ENCODE measurements around the gene WDR62. TPM values are rescaled to one million over a fixed set of nuclear protein-coding genes. Genes with fewer than 3 reads are reported as not detected.
A peak's percentile ranks its signal among the peaks of the same experiment; 100 is the strongest.

WDR62 gene
- 10 to 100 TPM; 17.5 to 84.0 TPM for total RNA-seq

GRCh38 chr19:36054733-36055686, at the start of gene WDR62:
Gene WDR62, plus strand, starts transcription at chr19:36054897. Its CDS starts 75 bp downstream, at chr19:36054972.
- peaks cover 0 to 23% of the 10 kb centered on the region in 2 donors for H3K36me3 Mint-ChIP-seq
- peak within 1 kb of the TSS; percentile 94 to 96 for H3K27ac Mint-ChIP-seq
- ATAC-seq (peak; percentile 80 to 81), DNase-seq (ENCODE audit: low spot score in 2 of 2) (peak; percentile 95 to 97)
- no peaks in the 10 kb centered on the region for H3K9me3 Mint-ChIP-seq

GRCh38 chr19:36006955-36007354, 47.7 kb upstream of the WDR62 start:
- DNase-seq (ENCODE audit: low spot score in 2 of 2) = no peak
- ATAC-seq = no peak
- Mint-ChIP-seq H3K36me3 (peaks cover 0 to 11% of the 10 kb centered on the region in 2 donors), H3K9me3 (no peaks in the 10 kb centered on the region), H3K27ac (no peak overlapping the region)

DNA sequence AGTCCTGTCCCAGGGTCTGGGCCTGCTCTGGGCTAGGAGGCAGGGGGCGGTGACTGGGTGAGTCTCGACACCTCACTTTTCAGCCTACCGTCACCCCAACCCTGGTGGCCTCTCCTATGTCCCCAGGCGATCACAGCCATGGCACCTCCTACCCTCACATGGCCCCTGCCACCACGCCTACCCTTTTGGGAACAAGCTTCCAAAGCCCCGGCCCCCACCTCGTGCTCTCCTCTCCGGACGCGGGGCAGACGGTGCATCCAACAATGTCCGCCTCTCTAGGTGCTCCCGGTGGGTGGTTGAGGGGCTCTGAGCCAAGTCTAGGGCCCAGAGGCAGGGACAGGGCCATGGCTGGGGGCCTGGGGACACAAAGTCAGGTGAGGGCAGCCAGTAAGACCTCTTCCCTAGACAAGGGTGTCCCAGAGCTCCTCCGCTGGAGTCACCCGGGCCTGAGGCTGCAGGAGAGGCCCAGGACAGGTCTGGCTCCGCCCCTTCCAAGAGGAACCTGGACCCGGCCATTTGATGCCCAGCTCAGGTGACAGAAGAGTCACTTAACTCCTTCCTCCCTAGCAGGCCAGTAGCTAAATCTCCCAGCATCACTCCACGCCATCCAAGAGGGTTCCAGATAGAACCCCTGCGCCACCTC, 46.2 kb upstream of the WDR62 start, which contains the start of gene SYNE4:
Gene SYNE4, minus strand, starts transcription at position 478 of the 643 bp plus-strand sequence. Its CDS starts 132 bp downstream, at position 346.
- DNase-seq (ENCODE audit: low spot score in 2 of 2) (no peak), ATAC-seq (no peak)
- H3K27ac Mint-ChIP-seq = peak within 1 kb of the TSS in 1 of 2 donors; percentile 35
- no peaks in the 10 kb centered on the region for H3K9me3 Mint-ChIP-seq
- peaks cover 0 to 8% of the 10 kb centered on the region in 2 donors for H3K36me3 Mint-ChIP-seq

DNA sequence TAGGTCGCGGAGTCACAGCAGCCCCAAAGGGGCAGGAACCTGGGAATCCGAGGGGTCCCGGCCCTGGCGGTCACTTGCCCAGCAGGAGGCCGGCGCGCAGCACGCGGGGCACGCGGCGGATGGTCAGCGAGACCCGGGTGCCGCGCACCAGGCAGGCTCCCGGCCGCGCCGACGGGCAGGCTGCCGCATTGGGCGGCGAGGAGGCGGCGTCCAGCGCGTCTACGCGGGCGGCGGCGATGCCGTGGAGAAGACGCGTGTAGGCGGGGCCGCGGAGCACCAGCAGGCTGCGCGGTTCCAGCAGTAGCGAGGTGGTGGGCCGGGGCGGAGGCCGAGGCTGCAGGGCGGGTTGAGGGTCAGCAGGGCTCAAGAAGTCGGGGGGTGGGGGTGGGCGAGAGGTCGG, 45.5 kb upstream of the WDR62 start:
- DNase-seq (ENCODE audit: low spot score in 2 of 2) (peak in 1 of 2 donors; percentile 71), ATAC-seq (peak in 1 of 2 donors; percentile 33)
- H3K36me3 Mint-ChIP-seq = peaks cover 0 to 16% of the 10 kb centered on the region in 2 donors
- peak overlapping the region in 1 of 2 donors; percentile 35 for H3K27ac Mint-ChIP-seq
- no peaks in the 10 kb centered on the region for H3K9me3 Mint-ChIP-seq

- peaks cover 6 to 21% of the 10 kb centered on the region in 2 donors for H3K36me3 Mint-ChIP-seq
Measured at GRCh38 chr19:36009633-36010379, 44.9 kb upstream of the WDR62 start.

DNA sequence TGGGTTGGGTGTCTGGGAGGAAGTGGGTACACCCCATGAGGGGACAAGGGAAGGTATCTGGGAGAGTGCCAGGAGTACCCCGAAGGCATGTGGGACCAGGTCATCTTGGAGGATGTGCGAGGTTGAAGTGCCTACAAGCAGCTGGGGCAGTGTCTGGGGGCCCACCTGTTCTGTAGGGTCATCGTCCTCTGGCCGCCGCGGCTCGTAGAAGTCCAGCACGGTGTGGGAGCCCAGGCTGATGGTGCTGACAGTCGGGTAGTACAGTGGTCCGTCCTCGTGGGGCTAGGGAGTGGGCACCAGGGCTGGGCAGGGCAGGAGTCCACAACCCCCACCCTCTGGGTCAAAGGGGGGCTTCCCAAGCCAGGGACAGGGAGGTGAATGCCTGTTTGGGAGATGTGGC, 44.3 kb upstream of the WDR62 start:
- peak overlapping the region in 1 of 2 donors; percentile 25 for H3K27ac Mint-ChIP-seq
- DNase-seq (ENCODE audit: low spot score in 2 of 2) (no peak), ATAC-seq (no peak)
- no peaks in the 10 kb centered on the region for H3K9me3 Mint-ChIP-seq
- H3K36me3 Mint-ChIP-seq = peaks cover 6 to 21% of the 10 kb centered on the region in 2 donors

More at GRCh38 chr19:36009633-36010379, 44.9 kb upstream of the WDR62 start:
- Mint-ChIP-seq H3K27ac (peak overlapping the region in 1 of 2 donors; percentile 25), H3K9me3 (no peaks in the 10 kb centered on the region)
- no peak for DNase-seq (ENCODE audit: low spot score in 2 of 2)
- no peak for ATAC-seq

GRCh38 chr19:36013280-36014011, 41.3 kb upstream of the WDR62 start:
- DNase-seq (ENCODE audit: low spot score in 2 of 2) (no peak), ATAC-seq (no peak)
- H3K9me3 Mint-ChIP-seq = no peaks in the 10 kb centered on the region
- peaks cover 6 to 21% of the 10 kb centered on the region in 2 donors for H3K36me3 Mint-ChIP-seq
- peak overlapping the region; percentile 93 for H3K27ac Mint-ChIP-seq

- peak within 1 kb of the TSS; percentile 93 for H3K27ac Mint-ChIP-seq
- peaks cover 6 to 21% of the 10 kb centered on the region in 2 donors for H3K36me3 Mint-ChIP-seq
- ATAC-seq (peak; percentile 95 to 98), DNase-seq (ENCODE audit: low spot score in 2 of 2) (peak; percentile 100)
- H3K9me3 Mint-ChIP-seq = no peaks in the 10 kb centered on the region
Measured at GRCh38 chr19:36014012-36014924, 40.4 kb upstream of the WDR62 start, which contains the start of gene ALKBH6. Gene ALKBH6, minus strand, starts transcription at chr19:36014213. Its CDS starts 816 bp downstream, at chr19:36013397.

GRCh38 chr19:36019061-36019670, 35.5 kb upstream of the WDR62 start:
- ATAC-seq = no peak
- DNase-seq (ENCODE audit: low spot score in 2 of 2) = no peak
- H3K36me3 Mint-ChIP-seq = peaks cover 6 to 13% of the 10 kb centered on the region in 2 donors
- H3K9me3 Mint-ChIP-seq = no peaks in the 10 kb centered on the region
- H3K27ac Mint-ChIP-seq = no peak overlapping the region

GRCh38 chr19:36023432-36023831, 31.3 kb upstream of the WDR62 start:
- no peaks in the 10 kb centered on the region for H3K9me3 Mint-ChIP-seq

GRCh38 chr19:36025541-36025940, 29.2 kb upstream of the WDR62 start:
- H3K36me3 Mint-ChIP-seq = peaks cover 7 to 10% of the 10 kb centered on the region in 2 donors
- no peaks in the 10 kb centered on the region for H3K9me3 Mint-ChIP-seq
- ATAC-seq (no peak), DNase-seq (ENCODE audit: low spot score in 2 of 2) (no peak)
- no peak overlapping the region for H3K27ac Mint-ChIP-seq

More at GRCh38 chr19:36023432-36023831, 31.3 kb upstream of the WDR62 start:
- ATAC-seq = no peak
- DNase-seq (ENCODE audit: low spot score in 2 of 2) = no peak
- peak overlapping the region; percentile 4 to 10 for H3K27ac Mint-ChIP-seq
- peaks cover 0 to 7% of the 10 kb centered on the region in 2 donors for H3K36me3 Mint-ChIP-seq

DNA sequence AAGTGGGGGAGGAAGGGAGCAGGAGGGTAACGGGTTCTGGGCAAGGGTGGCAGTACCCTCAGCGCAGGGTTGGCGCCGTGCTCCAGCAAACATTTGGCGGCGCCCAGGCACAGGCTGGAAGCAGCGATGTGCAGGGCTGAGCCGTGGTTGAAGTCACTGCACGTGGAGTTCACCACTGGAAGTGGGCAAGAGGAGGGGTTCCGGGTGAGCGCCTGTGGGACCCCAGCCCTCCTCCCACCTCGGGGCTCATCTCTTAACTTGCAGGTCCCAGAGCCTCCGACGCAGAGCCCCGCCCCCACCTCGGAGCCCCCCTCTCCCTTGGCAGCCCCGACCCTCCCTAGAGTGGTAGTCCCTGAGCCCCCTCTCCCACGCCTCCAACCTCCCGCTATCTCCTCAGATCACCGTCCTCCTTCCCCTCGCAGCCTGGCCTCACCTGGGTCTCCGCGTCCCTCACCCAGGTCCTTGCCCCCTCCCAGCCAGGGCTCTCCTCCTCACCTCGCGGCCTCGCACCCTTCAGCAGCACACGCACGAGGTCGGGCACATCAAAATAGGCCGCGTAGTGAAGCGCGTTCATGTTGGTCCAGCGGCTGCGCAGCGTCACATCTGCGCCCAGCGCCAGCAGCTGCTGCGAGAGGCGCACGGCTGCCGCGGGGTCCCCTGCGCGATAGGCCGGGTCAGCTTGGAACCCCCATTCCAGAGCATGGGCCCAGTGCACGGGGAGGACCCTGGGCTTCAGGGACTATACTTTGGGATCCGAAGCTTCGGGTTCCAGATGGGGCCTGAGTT, 28.4 kb upstream of the WDR62 start:
- H3K27ac Mint-ChIP-seq = no peak overlapping the region
- ATAC-seq (no peak), DNase-seq (ENCODE audit: low spot score in 2 of 2) (no peak)
- H3K9me3 Mint-ChIP-seq = no peaks in the 10 kb centered on the region
- H3K36me3 Mint-ChIP-seq = peaks cover 0 to 11% of the 10 kb centered on the region in 2 donors

GRCh38 chr19:36027696-36028095, 27.0 kb upstream of the WDR62 start:
- no peaks in the 10 kb centered on the region for H3K9me3 Mint-ChIP-seq

More at GRCh38 chr19:36027696-36028095, 27.0 kb upstream of the WDR62 start:
- ATAC-seq (no peak), DNase-seq (ENCODE audit: low spot score in 2 of 2) (no peak)
- Mint-ChIP-seq H3K27ac (no peak overlapping the region), H3K36me3 (peaks cover 0 to 11% of the 10 kb centered on the region in 2 donors)

Measured in activated naive CD4-positive, alpha-beta T cell treated with anti-CD3 and anti-CD28 coated beads, Interleukin-2, amount 50 U/mL, for 72 hours (primary cell).